IPS-11a (cell line): ENCODE measurements around the gene CAMK2B.
"Not testable (repeated sequence)": the region's sequence is repeated elsewhere in the genome, so short reads cannot be mapped to it uniquely, and the experiment has no call there.

Experiments used
- H3K4me3 ChIP-seq: one replicate; pipeline ENCODE4 v1.5.1; 2013; ENCODE audit warnings: low read depth, low read length, control low read depth

Gene CAMK2B

GRCh38 chr7:44200163-44200562 lies 125.2 kb downstream of the CAMK2B start:
- H3K4me3 ChIP-seq, result not testable (repeated sequence)

DNA sequence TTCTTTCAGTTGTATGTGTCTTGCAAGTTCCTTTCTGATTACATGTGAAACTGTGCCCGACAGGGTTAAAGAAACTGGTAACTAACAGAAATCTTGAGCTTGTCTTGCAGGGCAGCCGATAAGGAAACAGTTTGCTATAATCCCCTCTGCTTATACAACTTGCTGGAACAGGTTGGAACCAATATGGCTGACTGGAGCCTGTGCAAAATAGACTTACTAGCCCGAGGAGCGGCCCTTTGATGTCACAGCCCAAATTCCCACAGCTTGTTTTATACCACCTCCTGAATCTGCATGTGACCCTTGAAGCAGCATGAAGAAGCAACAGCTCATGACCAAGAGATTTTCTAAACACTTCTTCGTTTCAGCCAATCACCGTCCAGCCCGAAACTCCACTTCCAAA lies 127.9 kb downstream of the CAMK2B start:
- no peak overlapping the region for H3K4me3 ChIP-seq

GRCh38 chr7:44196450-44196872 lies 128.9 kb downstream of the CAMK2B start:
- no peak overlapping the region for H3K4me3 ChIP-seq

- H3K4me3 ChIP-seq, result no peak overlapping the region
Measured at GRCh38 chr7:44195889-44196288, 129.5 kb downstream of the CAMK2B start.

GRCh38 chr7:44194562-44195145 lies 130.7 kb downstream of the CAMK2B start:
- H3K4me3 ChIP-seq, result no peak overlapping the region

GRCh38 chr7:44194069-44194468 lies 131.3 kb downstream of the CAMK2B start:
- no peak overlapping the region for H3K4me3 ChIP-seq

DNA sequence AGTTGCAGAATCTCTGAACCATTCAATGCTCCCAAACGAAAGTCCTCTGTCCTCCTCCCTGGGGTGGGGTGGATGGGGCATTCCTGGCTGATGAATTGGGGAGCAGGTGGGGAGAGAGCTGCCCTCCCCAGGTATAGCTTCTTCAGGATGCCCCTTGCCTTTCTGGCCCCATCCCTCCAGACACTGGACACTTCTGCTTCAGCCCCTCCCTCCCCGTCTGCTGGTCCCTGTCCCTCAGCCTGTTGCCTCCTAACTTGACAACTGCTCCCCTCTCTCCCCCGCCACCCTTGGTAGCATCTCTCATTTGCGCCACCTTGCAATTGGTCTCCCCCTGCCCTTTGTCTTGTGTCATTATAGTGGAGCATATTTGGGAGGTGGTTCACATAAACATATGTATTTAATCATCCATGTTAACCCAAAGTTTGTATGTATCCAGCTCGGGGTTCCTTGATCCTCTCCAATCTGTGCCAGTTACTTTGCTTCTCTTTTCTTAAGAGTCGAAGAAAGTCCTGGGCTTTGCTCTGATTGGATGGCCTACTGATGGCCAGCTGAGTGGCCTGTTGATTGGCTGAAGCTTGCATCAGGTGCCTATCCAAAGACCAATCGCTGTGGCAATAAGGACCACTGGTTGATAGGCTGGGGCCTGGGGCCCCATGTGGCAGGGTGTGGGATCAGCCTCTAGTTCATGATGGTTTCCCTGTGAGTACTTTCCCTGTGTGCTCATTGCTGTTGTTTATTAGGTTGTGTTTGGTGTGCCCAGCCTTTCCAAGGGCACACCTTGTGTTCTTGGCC lies 132.2 kb downstream of the CAMK2B start:
- H3K4me3 ChIP-seq, result no peak overlapping the region

DNA sequence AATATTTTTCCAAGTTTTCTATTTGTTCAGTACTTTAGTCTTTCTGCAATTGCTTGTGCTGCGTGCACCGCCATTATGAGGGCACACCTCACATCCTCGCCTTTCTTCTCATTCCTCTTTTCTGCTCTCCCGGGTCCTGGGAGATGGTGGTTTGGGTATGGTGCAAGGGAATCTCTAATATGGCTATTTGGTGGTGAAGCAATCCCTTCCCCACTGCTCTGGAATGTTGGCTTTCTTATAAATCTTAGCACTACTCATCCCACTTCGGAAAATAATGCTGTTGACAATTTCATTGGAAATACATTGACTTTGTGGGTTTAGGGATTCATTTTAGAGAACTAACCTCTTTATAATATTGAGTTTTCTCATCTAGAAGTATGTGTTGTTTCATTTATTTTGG lies 134.2 kb downstream of the CAMK2B start:
- H3K4me3 ChIP-seq, result no peak overlapping the region

DNA sequence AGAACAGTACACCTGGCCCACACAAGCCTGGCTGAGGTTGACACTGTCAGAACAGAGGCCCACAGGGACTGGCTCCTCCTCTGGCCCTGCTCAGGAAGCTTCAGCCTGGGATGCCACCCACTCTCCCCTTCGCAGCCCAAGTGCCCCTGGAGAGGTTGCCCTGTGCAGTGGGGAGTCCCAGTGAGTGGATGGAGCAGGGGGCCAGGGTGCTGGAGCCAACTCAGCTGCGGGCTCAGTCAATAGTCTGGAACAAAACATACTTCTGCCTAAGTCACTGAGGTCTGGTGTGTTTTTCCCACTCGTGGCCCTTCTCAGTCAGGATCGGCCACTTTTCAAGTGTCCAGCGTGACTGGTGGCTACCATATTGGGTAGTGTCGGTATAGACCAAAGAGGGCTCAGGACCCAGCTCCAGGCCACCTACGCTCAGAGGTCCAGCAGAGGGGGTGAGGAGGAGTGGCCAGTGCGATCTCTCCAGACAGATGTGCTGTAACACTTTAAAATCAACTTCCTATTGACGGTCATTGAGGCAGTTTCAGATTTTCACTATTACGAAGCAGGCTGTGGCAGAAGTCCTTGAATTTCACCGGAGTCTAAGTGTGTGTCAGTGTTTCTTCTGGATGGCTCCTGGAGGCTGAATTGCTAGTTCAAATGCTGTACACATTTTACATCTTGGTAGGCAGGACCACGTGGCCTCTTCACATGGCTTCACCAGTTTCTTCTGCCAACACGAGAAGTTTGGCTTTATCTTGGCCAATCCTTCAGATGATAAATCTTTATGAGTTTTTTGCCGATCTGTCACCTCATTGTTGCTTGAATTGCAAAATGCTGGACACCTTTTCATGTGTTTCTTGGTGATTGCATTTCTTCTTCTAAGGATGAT lies 135.2 kb downstream of the CAMK2B start:
- H3K4me3 ChIP-seq, result no peak overlapping the region

DNA sequence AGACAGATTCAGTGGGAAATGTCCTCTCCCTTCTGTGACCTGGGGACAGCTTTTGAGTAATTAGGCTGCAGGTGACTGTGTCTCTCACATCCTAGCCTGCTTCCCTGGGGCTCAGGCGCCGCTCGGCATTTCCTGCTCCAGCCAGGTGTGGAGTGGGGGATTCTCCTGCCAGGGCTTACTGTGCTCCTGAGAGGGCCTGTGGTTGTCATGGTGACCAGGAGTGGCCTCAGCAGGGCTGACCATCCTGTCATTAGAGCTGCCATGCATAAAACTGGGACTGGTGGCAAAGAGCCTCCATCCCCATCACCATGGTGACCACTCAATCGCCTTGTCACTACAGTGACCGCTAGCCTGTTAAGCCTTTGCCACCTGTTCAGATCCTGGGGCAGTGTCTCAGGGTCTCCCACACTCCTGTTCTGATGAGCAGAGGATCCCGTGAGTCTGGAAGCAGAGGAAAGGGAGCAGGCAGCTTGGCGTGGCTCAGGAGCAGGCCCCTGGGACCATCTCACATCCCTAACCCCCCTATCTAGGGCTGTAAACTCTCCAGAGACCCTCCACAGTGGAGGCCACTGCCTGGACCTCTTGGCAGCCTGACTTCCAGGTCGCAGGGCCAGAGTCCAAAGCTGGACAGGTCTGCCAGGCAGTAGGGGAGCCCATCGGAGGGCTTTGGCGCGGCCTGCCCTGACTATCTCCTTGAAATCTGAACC lies 136.0 kb downstream of the CAMK2B start, which contains the start of gene GCK:
Gene GCK, minus strand, starts transcription at position 154 of the 707 bp plus-strand sequence. CDS start 486 bp downstream, outside the sequence.
- H3K4me3 ChIP-seq, result no peak within 1 kb of the TSS

DNA sequence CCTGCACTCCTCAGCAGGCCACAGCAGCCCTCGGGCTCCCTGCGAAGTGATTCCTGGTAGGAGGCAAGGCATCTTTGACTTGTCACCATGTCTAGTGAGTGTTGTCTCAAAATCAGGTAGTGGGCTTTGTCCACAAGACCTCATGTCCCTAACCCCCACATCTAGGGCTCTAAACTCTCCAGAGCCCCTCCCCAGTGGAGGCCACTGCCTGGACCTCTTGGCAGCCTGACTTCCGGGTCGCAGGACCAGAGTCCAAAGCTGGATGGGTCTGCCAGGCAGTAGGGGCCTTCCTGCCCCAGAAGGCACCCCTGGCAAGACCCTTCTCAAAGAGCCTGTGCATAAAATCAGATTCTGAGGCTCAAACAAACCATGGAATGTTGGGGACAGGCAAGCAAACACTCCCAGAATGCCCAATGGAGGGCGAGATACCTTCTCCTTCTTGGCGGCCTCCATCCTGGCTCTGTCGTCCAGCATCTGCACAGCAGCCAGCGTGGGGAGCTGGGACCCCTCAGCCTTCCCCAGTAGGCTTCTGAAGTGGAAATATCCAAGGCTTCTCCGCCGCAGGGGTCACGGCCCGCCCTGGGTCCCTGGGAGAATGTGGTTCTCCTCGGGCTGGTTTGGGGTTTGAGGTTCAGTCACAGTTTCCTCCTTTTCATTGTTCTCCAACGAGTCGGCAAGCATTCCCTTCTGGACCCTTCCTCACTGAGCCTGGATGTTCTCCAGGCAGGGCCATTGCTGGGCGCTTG lies 136.7 kb downstream of the CAMK2B start:
- H3K4me3 ChIP-seq, result no peak overlapping the region

DNA sequence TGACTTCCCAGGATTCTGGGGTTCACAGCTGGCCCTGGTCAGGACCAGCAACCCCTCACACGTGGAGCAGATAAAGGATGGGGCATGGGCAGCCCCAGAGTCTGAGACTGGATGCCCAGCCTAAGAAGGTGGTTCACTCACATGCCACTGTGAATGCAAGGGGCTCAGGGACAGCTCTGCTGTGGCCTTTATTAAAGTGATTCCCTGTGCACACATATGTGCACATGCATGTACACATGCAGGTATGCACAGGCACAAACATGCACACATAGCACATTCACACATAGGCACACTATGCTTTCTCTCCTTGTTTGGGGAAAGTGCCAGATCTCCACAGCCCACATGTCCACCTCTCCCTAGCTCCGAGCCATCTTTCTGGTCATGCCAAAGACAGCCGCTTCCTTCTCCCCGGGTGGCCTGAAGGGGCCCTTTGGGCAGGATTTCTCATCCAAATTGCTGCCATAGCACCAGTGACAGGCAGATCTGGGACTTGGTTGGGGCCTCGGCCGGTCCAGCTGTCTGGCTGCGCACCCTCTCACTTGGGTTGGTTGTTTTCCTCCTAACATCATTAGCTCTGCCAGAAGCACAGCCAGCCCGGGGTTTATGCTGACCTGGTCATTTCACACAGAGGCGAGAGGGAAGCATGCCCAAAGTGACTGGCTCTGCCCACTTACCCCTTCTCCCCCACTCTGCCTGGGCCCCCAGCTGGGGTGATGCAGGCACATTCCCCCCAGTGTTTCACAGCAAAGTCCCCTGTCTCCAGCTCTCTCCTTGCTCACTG lies 137.6 kb downstream of the CAMK2B start:
- no peak overlapping the region for H3K4me3 ChIP-seq

GRCh38 chr7:44186736-44187135 lies 138.7 kb downstream of the CAMK2B start:
- no peak overlapping the region for H3K4me3 ChIP-seq

DNA sequence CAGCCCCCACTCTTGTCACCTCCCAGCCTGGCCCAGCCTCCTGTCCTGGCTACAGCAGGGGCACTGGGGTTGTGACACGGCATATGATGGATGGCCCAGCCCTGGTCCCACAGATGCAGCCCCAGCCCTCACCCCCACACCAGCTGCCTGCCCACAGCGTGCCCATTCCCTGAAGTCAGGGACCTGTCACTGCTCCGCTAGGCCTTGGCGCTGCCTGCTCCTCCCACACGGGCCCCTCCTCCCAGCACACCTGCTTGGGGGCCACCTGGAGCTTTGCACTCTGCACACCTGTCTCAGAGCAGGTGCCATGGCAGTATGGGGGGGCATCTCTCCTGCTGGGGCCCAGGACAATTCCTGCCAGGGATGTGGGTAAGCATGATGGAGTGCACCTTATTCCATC lies 139.7 kb downstream of the CAMK2B start:
- no peak overlapping the region for H3K4me3 ChIP-seq

DNA sequence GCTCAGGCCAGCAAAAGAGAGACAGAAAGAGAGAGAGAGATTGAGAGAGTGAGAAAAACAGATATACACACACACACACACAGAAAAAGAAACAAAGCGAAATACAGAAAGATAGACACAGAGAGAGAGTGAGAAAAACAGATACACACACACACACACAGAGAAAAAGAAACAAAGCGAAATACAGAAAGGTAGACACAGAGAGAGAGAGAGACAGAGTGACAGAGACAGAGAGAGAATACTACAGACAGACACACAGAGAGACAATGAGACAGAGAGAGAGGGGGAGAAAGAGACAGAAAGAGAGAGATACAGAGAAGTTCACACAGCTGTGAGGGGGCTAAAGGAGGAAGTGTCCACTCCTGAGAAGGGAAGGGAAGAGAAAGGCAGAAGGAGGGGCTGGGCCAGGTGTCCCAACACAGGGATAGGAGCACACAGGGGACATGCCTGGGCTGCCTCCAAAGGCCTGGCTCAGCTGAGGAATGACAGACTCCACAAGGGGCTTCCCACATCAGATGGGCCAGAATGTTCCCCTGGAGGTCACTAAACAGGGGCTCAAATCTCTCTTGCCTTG lies 140.4 kb downstream of the CAMK2B start:
- no peak overlapping the region for H3K4me3 ChIP-seq

DNA sequence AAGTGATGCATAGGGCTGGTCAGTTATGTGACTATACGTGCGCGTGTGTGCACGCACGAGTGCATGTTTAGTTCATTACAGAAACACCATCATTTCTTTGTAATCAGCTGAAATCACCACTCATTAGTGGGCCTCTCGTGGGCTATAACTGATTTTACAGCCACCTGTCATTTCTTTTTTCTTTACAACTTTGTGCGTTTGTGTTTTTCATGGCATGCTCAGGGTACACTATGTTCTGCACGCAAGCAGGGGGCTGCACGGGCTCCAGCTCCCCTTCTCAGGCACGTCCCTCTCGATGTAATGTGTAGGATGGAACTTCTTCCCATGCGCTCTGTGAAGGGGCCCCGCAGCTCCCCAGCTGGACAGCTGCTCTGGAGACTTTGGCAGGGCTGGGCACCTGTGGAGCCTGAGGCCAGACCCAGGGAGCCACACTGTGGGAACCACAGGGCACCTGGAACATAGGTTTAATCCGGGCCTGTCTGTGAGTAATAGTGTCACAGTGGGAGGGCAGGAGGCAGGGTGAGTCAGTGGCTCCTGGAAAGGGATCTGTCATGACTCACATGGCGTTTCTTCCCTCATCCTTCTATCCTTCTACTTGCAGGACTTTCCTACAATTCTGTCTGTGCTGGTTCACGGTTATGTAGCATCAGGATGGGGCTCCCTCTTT lies 141.1 kb downstream of the CAMK2B start:
- no peak overlapping the region for H3K4me3 ChIP-seq

- H3K4me3 ChIP-seq, result no peak overlapping the region
Measured at GRCh38 chr7:44183386-44183785, 142.0 kb downstream of the CAMK2B start.

DNA sequence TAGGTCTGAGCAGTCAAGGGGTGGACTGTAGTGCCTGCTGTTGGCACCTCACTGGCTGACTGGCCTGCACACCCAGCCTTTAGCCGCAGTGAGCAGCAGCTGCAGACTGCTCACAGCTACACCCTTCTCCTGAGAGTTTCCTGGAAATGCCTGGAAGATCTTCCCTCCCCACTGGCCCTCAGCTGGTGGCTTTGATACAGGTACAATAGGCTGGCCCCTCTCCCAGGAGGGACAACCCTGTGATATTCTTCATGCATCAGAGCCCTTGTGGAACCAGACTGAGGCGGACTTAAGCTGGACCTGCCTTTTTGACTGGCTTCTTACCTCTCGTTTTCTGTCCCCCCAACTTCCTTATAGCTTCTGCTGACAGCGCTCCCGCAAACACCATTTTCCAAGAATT lies 142.6 kb downstream of the CAMK2B start:
- no peak overlapping the region for H3K4me3 ChIP-seq

GRCh38 chr7:44180631-44181030 lies 144.8 kb downstream of the CAMK2B start:
- H3K4me3 ChIP-seq, result no peak overlapping the region
